ENCODE measurements around the gene PHOX2A.

DNA sequence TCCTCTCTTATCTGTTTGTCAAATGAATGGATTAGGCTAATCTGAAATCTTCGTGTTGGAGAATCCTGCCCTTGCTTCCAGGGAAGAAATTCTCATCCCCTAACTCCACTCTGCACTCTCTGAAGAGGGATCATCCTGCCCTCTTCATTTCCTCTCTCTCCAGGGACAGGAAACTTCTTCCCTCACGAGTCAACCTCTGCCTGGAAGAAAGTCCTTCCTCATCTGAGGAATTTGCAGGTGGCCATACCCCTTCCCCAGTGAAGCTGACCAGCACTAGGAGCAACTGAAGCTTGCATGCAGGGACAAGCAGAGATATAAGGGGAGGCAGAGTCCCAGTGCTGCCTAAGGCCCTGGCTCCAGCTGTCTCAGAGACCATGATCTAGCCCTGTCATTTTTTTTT lies 3.6 kb upstream of the PHOX2A start:
- TF ChIP-seq, protein P1, sequence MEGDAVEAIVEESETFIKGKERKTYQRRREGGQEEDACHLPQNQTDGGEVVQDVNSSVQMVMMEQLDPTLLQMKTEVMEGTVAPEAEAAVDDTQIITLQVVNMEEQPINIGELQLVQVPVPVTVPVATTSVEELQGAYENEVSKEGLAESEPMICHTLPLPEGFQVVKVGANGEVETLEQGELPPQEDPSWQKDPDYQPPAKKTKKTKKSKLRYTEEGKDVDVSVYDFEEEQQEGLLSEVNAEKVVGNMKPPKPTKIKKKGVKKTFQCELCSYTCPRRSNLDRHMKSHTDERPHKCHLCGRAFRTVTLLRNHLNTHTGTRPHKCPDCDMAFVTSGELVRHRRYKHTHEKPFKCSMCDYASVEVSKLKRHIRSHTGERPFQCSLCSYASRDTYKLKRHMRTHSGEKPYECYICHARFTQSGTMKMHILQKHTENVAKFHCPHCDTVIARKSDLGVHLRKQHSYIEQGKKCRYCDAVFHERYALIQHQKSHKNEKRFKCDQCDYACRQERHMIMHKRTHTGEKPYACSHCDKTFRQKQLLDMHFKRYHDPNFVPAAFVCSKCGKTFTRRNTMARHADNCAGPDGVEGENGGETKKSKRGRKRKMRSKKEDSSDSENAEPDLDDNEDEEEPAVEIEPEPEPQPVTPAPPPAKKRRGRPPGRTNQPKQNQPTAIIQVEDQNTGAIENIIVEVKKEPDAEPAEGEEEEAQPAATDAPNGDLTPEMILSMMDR (IDR thresholded peaks at IDR 0.05; ENCODE audit: insufficient read depth, low read length), result no peak
- TF ChIP-seq GABPA (IDR thresholded peaks at IDR 0.05; ENCODE audit: low read depth), result no peak
- TF ChIP-seq POLR2AphosphoS5 (IDR thresholded peaks at IDR 0.05; ENCODE audit: low read depth), result no peak
- TF ChIP-seq, protein P2, sequence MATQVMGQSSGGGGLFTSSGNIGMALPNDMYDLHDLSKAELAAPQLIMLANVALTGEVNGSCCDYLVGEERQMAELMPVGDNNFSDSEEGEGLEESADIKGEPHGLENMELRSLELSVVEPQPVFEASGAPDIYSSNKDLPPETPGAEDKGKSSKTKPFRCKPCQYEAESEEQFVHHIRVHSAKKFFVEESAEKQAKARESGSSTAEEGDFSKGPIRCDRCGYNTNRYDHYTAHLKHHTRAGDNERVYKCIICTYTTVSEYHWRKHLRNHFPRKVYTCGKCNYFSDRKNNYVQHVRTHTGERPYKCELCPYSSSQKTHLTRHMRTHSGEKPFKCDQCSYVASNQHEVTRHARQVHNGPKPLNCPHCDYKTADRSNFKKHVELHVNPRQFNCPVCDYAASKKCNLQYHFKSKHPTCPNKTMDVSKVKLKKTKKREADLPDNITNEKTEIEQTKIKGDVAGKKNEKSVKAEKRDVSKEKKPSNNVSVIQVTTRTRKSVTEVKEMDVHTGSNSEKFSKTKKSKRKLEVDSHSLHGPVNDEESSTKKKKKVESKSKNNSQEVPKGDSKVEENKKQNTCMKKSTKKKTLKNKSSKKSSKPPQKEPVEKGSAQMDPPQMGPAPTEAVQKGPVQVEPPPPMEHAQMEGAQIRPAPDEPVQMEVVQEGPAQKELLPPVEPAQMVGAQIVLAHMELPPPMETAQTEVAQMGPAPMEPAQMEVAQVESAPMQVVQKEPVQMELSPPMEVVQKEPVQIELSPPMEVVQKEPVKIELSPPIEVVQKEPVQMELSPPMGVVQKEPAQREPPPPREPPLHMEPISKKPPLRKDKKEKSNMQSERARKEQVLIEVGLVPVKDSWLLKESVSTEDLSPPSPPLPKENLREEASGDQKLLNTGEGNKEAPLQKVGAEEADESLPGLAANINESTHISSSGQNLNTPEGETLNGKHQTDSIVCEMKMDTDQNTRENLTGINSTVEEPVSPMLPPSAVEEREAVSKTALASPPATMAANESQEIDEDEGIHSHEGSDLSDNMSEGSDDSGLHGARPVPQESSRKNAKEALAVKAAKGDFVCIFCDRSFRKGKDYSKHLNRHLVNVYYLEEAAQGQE (IDR thresholded peaks at IDR 0.05; ENCODE audit: insufficient replicate concordance, low read depth), result no peak
